Activated naive CD8-positive, alpha-beta T cell treated with anti-CD3 and anti-CD28 coated beads for 36 hours (primary cell): ENCODE results near the gene COX6A2. TPM values are rescaled to one million over a fixed set of nuclear protein-coding genes. Genes with fewer than 3 reads are reported as not detected.
A peak's percentile ranks its signal among the peaks of the same experiment; 100 is the strongest.
"Not testable (repeated sequence)": the region's sequence is repeated elsewhere in the genome, so short reads cannot be mapped to it uniquely, and the experiment has no call there.

Experiments
- DNase-seq: peaks from one replicate; pipeline ENCODE4 v3.0.0; 2021
- H3K27ac Mint-ChIP-seq: one replicate; pipeline ENCODE4 v1.8.0; 2022; ENCODE audit warnings: mild to moderate bottlenecking, moderate library complexity, mixed read lengths
- H3K27me3 Mint-ChIP-seq: one replicate; pipeline ENCODE4 v1.8.0; 2022; ENCODE audit warnings: mild to moderate bottlenecking, mixed read lengths
- H3K36me3 Mint-ChIP-seq: one replicate; pipeline ENCODE4 v1.8.0; 2021; ENCODE audit warnings: mild to moderate bottlenecking, mixed read lengths
- H3K4me1 Mint-ChIP-seq: one replicate; pipeline ENCODE4 v1.8.0; 2021; ENCODE audit warnings: mixed read lengths
- H3K4me3 Mint-ChIP-seq: one replicate; pipeline ENCODE4 v1.8.0; 2022; ENCODE audit warnings: mild to moderate bottlenecking, moderate library complexity, mixed read lengths
- H3K9me3 Mint-ChIP-seq: one replicate; pipeline ENCODE4 v1.8.0; 2022; ENCODE audit warnings: mixed read lengths
- total RNA-seq, 2 experiments: library from RNA; stranded (reverse); gene quantifications; one replicate each; pipeline ENCODE4 v1.2.3, GENCODE V29; 2021

Gene COX6A2
- total RNA-seq, 2 experiments from 2014 or later = not detected

DNA sequence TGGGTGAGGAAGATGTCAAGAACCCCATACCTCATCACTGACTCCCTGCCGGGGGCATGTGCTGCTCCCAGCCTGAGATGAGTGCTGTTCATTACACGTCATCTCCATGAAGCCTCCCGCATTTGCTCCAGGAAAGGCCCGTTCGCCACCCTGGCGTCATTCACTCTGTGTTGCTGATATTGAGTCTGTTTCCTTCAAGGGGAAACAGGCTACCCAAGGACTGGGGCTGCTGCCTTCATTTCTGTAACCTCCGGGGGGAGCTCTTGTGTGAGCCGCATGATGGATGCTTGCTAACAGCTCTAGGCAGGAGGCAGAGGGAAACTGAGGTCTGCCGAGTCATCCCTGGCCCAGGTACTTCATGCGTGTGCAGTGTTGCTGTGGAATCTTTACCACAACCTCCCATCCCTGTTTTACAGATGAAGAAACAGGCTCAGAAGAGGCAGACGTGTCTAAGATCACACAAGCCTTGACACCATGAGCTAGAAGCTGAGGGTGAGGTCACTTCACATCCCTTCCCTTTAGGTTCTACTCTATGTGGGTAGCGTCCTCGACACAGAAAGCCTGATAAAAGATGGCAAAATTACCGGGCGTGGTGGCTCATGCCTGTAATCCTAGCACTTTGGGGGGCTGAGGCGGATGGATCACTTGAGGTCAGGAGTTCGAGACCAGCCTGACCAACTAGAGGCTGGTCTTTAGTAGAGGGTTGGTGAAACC lies 27.6 kb upstream of the COX6A2 start:
- Mint-ChIP-seq H3K27me3 (no peaks in the 10 kb centered on the region), H3K4me1 (peaks cover 46% of the 10 kb centered on the region), H3K9me3 (no peaks in the 10 kb centered on the region), H3K36me3 (peaks cover 32% of the 10 kb centered on the region), H3K4me3 (peak overlapping the region; percentile 73), H3K27ac (peak overlapping the region; percentile 38)
- DNase-seq = peak; percentile 37

DNA sequence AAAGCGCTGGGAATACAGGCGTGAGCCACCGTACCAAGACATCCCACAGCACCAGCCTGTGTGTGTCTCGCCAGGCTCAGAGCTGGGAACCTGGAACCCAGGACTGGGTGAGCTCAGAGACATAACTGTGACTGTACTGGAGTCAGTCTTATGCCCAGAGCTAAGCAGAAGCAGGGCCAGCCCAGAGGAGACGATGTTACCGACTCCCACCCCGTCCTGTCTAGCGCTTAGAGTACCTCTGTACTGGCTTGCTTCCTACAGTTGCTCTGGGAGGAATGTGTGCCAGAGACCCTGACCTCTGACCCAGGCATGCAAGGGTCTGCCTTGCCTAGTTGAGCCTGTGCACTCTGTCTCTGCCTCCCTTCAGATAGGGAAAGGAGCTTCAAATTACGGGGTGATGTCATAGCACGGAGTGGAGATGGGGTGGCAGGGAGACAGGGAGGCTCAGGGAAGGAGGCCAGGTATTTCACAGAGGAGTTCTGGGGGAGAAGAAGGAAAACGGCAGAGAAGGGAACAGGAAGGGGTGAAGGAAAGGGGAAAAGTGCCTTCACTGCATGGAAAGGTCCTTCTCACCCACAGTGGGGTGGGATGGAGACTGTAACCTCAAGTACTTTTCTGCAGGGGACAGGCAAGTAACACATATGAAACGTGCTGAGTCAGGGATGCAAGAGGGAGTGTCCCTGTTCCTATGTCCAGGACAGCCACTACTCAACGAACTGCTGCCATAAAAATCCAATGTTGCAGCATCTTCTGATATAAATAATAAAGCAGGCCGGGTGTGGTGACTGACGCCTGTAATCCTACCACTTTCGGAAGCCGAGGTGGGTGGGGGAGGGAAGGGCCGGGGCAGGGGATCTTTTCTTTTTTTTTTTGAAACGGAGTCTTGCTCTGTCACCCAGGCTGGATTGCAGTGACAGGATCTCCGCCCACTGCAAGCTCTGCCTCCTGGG lies 25.4 kb upstream of the COX6A2 start:
- Mint-ChIP-seq H3K4me1 (peaks cover 38% of the 10 kb centered on the region), H3K4me3 (no peak overlapping the region), H3K36me3 (peaks cover 30% of the 10 kb centered on the region), H3K27me3 (no peaks in the 10 kb centered on the region), H3K9me3 (no peaks in the 10 kb centered on the region), H3K27ac (peak overlapping the region; percentile 5)
- no peak for DNase-seq

DNA sequence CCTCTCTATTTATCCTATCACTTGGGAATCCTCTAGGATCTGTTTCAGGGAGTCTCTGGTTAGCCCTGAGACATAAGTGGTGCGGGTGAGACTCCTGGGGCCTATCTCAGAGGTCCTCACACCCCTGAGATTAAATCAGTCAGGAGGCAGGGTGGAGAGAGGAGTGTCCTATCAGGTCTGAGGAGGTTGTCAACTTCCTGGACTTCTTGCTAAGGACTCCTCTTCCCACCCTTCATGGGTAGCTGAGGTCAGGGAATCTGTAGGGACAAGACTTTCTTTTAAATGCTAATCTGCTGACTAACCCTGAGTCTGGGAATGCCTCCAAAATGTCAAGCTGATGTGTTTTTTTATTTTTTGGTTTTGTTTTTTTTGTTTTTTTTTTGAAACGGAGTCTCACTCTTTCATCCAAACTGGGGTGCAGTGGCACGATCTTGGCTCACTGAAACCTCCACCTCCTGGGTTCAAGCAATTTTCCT lies 24.5 kb upstream of the COX6A2 start:
- Mint-ChIP-seq H3K36me3 (peaks cover 24% of the 10 kb centered on the region), H3K4me3 (no peak overlapping the region), H3K27ac (peak overlapping the region; percentile 48), H3K4me1 (peaks cover 34% of the 10 kb centered on the region), H3K27me3 (no peaks in the 10 kb centered on the region), H3K9me3 (no peaks in the 10 kb centered on the region)
- no peak for DNase-seq

GRCh38 chr16:31451681-31452351 lies 23.7 kb upstream of the COX6A2 start:
- DNase-seq = no peak
- H3K4me1 Mint-ChIP-seq = peaks cover 28% of the 10 kb centered on the region
- peaks cover 15% of the 10 kb centered on the region for H3K36me3 Mint-ChIP-seq
- no peaks in the 10 kb centered on the region for H3K9me3 Mint-ChIP-seq
- H3K4me3 Mint-ChIP-seq = no peak overlapping the region
- H3K27ac Mint-ChIP-seq = peak overlapping the region; percentile 35
- no peaks in the 10 kb centered on the region for H3K27me3 Mint-ChIP-seq

DNA sequence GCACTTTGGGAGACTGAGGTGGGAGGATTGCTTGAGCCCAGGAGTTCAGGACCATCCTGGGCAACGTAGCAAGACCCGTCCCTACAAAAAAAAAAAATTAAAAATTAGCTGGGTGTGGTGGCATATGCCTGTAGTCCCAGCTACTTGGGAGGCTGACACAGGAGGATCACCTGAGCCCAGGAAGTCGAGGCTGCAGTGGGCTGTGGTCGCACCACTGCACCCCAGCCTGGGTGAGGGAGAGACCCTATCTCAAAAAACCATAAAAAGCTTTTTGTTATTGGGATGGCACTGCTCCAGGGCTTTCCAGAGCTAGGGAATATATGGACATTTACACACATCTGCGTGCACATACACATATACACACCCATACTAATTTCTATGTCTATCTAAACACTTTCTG lies 23.0 kb upstream of the COX6A2 start:
- DNase-seq = no peak
- Mint-ChIP-seq H3K4me1 (peaks cover 24% of the 10 kb centered on the region), H3K36me3 (peaks cover 13% of the 10 kb centered on the region), H3K4me3 (no peak overlapping the region), H3K9me3 (no peaks in the 10 kb centered on the region), H3K27me3 (no peaks in the 10 kb centered on the region), H3K27ac (no peak overlapping the region)

DNA sequence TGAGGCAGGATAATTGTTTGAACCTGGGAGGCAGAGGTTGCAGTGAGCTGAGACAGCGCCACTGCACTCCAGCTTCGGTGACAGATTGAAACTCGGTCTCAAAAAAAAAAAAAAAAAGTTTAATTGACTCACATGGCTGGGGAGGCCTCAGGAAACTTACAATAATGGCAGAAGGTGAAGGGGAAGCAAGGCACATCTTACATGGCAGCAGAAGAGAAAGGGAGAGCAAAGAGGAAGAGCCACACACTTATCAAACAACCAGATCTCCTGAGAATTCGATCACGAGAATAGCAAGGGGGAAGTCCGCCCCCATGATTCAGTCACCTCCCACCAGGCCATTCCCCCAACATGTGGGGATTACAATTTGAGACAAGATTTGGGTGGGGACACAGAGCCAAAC lies 17.8 kb upstream of the COX6A2 start:
- DNase-seq, H3K9me3 Mint-ChIP-seq, H3K4me3 Mint-ChIP-seq, H3K27ac Mint-ChIP-seq, H3K27me3 Mint-ChIP-seq, H3K4me1 Mint-ChIP-seq, H3K36me3 Mint-ChIP-seq: not testable (repeated sequence)

GRCh38 chr16:31441956-31442355 lies 13.8 kb upstream of the COX6A2 start:
- Mint-ChIP-seq H3K27me3 (peaks cover 3% of the 10 kb centered on the region), H3K4me3 (peak overlapping the region; percentile 65), H3K36me3 (no peaks in the 10 kb centered on the region), H3K27ac (no peak overlapping the region), H3K9me3 (no peaks in the 10 kb centered on the region), H3K4me1 (peaks cover 17% of the 10 kb centered on the region)
- DNase-seq = no peak

DNA sequence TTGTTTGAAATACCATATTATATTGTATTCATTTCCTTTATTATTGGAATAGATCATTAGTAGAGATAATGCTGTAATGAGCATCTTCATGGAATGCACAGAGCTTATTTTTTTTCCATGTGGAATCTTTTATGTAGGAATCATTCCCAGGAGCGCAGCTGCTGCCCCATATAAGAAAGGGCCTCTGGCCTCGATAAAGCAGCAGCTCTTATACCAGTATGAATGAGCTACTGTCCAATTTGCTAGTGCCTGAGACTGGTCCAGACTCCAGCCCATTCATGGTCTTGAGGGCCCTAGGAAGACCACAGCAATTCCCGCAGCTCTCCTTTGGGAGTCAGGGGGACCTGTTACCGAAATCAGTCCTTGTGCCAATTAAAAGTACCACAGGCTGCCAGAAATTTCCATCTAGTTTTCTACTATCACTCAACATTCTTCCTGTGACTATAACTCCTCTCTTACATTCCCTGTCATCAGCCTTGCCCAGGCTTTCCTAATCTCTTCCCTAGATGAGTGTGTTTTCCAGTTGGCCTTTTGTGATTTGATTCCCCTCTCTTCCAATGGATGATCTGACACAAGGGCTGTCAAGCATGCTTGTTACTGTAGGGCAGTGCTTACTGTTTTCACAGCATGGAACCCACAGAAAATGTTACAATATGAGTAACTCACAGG lies 12.5 kb upstream of the COX6A2 start:
- Mint-ChIP-seq H3K27ac (no peak overlapping the region), H3K4me3 (no peak overlapping the region), H3K4me1 (peaks cover 17% of the 10 kb centered on the region), H3K27me3 (peaks cover 3% of the 10 kb centered on the region), H3K9me3 (no peaks in the 10 kb centered on the region), H3K36me3 (no peaks in the 10 kb centered on the region)
- no peak for DNase-seq

DNA sequence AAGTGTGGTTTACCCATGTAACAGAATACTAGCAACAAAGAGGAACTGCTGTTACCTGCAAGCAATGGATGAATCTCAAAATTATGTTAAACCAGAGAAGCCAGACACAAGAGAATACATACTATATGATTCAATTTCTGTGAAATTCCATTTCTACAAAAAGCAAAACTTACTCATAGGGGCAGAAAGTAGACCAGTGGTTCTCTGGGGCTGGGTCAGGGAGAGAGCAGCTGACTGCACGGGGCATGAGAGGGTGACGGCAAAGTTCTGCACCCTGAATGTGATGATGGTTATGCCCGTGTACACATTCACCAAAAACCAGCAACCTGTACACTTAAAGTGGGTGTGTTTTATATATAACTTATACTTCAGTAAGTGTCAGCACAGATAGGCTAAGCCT lies 11.4 kb upstream of the COX6A2 start:
- Mint-ChIP-seq H3K27ac (no peak overlapping the region), H3K27me3 (peaks cover 3% of the 10 kb centered on the region), H3K9me3 (no peaks in the 10 kb centered on the region), H3K4me3 (no peak overlapping the region), H3K36me3 (no peaks in the 10 kb centered on the region), H3K4me1 (peaks cover 17% of the 10 kb centered on the region)
- DNase-seq = no peak

DNA sequence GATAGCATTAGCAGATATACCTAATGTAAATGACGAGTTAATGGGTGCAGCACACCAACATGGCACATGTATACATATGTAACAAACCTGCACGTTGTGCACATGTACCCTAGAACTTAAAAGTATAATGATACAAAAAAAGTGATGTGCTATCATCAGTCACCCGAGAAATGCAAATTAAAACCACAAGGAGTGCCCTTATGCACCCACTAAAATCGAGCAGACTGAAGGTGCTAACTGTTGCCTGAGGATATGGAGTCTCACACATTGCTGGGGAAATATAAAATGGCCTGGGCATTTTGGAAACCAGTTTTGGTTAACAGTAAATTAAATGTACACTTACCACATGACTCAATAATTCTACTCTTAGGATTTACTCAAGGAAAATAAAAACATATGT lies 10.9 kb upstream of the COX6A2 start:
- H3K4me1 Mint-ChIP-seq = peaks cover 17% of the 10 kb centered on the region
- not testable (repeated sequence) for DNase-seq, H3K27me3 Mint-ChIP-seq, H3K9me3 Mint-ChIP-seq, H3K4me3 Mint-ChIP-seq, H3K27ac Mint-ChIP-seq, H3K36me3 Mint-ChIP-seq

GRCh38 chr16:31438414-31438813 lies 10.3 kb upstream of the COX6A2 start:
- H3K4me1 Mint-ChIP-seq = peaks cover 17% of the 10 kb centered on the region
- H3K4me3 Mint-ChIP-seq = no peak overlapping the region
- H3K27ac Mint-ChIP-seq = no peak overlapping the region
- no peaks in the 10 kb centered on the region for H3K9me3 Mint-ChIP-seq
- H3K36me3 Mint-ChIP-seq = no peaks in the 10 kb centered on the region
- no peak for DNase-seq
- peaks cover 3% of the 10 kb centered on the region for H3K27me3 Mint-ChIP-seq

DNA sequence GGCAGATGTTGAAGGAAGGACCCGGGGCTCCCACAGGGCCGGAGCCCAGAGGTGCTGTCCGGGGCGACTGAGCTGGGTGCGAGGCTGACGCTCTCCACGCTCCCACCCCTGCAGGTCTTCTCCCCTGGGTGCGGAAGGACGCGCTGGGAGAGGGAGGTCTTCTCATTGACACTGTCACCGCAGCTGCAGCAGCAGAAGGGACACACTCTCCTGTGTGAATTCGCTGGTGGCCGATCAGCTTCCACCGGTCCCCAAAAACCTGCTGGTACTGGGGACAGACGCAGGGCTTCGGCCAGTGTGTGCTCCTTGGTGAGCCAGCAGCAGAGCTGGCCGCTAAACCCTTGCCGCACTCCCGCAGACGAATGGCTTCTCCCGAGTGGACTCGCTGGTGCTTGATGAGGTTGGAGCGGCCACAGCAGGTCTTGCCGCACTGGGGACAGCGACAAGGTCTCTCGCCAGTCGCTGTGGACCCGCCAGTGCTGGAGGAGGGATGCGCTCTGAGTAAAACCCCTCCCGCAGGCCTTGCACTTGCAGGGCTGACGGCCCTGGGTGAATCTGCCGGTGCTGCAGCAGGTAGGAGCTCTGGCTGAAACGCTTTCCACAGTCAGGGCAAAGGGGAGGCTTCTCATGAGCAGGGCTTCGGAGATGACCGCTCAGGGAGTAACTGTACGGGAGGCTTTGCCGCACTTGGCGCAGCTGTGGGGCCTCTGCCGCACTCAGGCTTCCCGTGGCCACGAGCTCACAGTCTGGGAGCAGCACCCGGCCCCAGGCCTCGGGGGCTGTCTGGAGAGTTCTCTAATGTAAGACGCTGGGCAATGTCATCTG lies 8.3 kb upstream of the COX6A2 start:
- H3K4me1 Mint-ChIP-seq = peaks cover 13% of the 10 kb centered on the region
- H3K36me3 Mint-ChIP-seq = no peaks in the 10 kb centered on the region
- no peak overlapping the region for H3K27ac Mint-ChIP-seq

DNA sequence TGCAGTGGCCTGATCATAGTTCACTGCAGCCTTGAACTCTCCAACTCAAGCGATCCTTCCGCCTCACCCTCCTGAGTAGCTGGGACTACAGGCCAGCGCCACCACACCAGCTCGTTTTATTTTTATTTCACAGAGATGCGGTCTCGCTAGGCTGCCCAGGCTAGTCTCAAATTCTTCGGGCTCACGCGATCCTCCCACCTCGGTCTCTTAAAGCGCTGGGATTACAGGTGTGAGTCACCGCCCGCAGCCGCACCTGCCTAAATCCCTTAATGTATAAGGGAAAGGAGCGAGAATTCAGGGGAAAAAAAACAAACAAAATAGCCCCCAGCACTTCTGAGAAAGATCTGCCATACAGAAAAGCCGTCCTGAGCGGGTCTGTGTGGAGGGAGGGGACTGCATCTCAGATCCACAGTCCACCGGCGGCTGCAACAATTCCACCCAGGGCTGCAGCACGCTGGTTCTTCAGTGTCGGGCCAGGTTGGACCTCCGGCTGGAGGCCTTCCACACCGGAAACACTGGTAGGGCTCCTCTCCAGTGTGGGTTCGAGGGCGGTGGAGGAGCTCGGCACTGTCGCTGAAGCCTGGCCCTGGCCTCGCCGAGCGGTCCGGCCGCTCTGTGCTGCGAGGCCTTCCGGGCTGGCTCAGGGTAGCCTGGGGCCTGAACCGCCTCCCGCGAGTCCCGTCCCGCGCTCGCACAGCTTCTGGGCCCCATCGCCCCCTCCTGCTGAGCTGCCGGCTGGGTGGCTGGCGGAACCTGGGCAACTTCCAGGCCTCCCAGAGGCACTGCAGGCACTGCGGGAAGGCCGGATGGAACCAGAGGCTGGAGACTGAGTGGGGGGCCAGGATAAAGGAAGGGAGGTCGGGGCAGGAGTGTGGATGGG lies 7.4 kb upstream of the COX6A2 start:
- Mint-ChIP-seq H3K27me3 (no peaks in the 10 kb centered on the region), H3K4me3 (no peak overlapping the region), H3K36me3 (no peaks in the 10 kb centered on the region), H3K9me3 (no peaks in the 10 kb centered on the region), H3K27ac (no peak overlapping the region), H3K4me1 (peaks cover 16% of the 10 kb centered on the region)
- no peak for DNase-seq

More for the DNA sequence above, 8.3 kb upstream of the COX6A2 start:
- Mint-ChIP-seq H3K9me3 (no peaks in the 10 kb centered on the region), H3K27me3 (no peaks in the 10 kb centered on the region), H3K4me3 (no peak overlapping the region)
- no peak for DNase-seq
